GM12864 (cell line): ENCODE measurements around the gene DDX54.
"Not testable (repeated sequence)": the region's sequence is repeated elsewhere in the genome, so short reads cannot be mapped to it uniquely, and the experiment has no call there.

Source experiments
- DNase-seq: peaks from one replicate; pipeline ENCODE4 v3.0.0-alpha.2; 2011; ENCODE audit warnings: low read depth
- H3K4me3 ChIP-seq: 2 replicates; pipeline ENCODE4 v1.5.1; 2011; ENCODE audit warnings: mild to moderate bottlenecking, low read depth, low read length, control low read depth
- CTCF ChIP-seq: IDR thresholded peaks from 2 replicates; pipeline ENCODE4 v1.5.1; 2011; ENCODE audit warnings: low read depth, mild to moderate bottlenecking, moderate library complexity, low read length, control low read depth, inconsistent platforms; ENCODE audit errors: missing control alignments

Gene DDX54

GRCh38 chr12:113127791-113128199, 57.5 kb downstream of the DDX54 start:
- TF ChIP-seq CTCF: no peak
- DNase-seq: no peak
- H3K4me3 ChIP-seq: no peak overlapping the region

DNA sequence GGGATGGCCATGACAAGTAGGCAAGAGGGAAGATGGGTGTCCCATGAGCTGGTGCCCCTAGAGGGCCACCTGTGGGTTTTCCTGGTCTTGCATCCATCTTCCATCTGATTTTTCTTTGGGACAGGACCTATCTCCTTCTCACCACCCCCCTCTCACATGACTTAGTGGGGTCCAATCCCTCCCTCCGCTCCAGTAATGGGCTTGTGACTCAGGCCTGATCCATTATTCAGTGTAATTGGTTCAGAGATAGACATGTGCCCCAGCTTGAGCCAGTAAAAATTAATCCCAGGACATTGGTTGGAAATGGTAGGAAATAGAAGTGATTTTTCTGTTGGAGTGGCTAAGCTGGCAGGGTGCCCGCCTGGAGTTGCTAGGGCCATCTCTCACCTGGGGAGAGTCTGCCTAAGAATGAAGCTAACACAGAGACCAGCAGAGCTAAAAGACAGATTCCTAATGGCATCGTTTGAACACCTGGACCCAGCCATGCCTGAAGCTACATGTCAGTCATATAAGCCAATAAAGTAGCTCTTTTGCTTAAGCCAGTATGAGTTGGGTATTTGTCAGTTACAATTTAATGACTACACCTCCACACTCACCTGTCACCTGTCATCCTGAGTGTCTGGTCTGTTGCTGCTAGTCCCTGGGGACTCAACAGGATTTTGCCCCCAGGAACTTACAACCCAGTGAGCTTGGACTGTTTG, 64.5 kb downstream of the DDX54 start:
- TF ChIP-seq CTCF: no peak
- H3K4me3 ChIP-seq: no peak overlapping the region
- DNase-seq: no peak

- TF ChIP-seq CTCF: no peak
- H3K4me3 ChIP-seq: no peak overlapping the region
- DNase-seq: no peak
Observed at GRCh38 chr12:113119980-113120669, 65.2 kb downstream of the DDX54 start.

- no peak for TF ChIP-seq CTCF
- DNase-seq: no peak
- no peak overlapping the region for H3K4me3 ChIP-seq
Observed at GRCh38 chr12:113118142-113118541, 67.1 kb downstream of the DDX54 start.

DNA sequence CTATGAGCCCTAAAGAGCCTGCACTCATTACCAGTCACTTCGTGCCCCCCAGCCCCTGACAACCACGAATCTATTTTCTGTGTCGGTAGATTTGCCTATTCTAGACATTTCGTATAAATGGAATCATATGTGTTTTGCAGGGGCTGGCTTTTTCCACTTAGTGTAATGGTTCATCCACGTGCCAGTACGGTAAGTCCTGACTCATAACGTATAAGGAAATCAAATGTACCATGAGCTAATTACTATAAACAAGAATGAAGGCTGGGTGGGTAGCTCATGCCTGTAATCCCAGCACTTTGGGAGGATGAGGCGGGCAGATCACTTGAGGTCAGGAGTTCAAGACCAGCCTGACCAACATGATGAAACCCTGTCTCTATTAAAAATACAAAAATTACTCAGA, 67.6 kb downstream of the DDX54 start:
- H3K4me3 ChIP-seq, DNase-seq: not testable (repeated sequence)

DNA sequence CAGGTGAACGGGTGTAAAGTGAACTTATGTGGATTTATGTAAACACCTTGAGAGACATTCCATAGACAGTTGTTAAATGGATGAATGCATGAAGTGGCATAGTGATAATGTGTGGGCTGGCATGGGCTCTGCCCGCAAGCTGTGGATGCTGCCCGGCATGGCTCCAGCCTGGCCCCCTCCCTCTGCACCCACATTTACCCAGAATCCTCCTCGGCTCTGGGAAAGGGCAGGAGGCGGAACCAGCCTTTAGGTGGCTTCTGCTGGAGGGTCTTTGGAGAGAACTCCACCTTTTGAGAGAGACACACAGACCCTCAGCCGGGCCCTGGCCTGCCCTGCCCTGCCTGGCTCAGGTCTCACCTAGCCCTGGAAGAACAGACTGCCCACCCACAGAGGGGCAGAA, 68.4 kb downstream of the DDX54 start:
- TF ChIP-seq CTCF: no peak
- H3K4me3 ChIP-seq: no peak overlapping the region
- no peak for DNase-seq

- DNase-seq: no peak
- no peak for TF ChIP-seq CTCF
- H3K4me3 ChIP-seq: no peak overlapping the region
Observed at GRCh38 chr12:113115455-113116126, 69.7 kb downstream of the DDX54 start.
